ENCODE measurements around the gene OR8H1. TPM values are rescaled to one million over a fixed set of nuclear protein-coding genes. Genes with fewer than 3 reads are reported as not detected.

Gene OR8H1
- total RNA-seq, 1 donor from 2014 or later: not detected

GRCh38 chr11:56307836-56308235, 15.8 kb upstream of the OR8H1 start:
- no peak overlapping the region for H3K27ac Mint-ChIP-seq (ENCODE audit: unreplicated experiment)
- peaks cover 2% of the 10 kb centered on the region for H3K9me3 Mint-ChIP-seq (ENCODE audit: unreplicated experiment)
- H3K4me3 Mint-ChIP-seq (ENCODE audit: unreplicated experiment): no peak overlapping the region
- no peaks in the 10 kb centered on the region for H3K36me3 Mint-ChIP-seq (ENCODE audit: unreplicated experiment)
- no peaks in the 10 kb centered on the region for H3K27me3 Mint-ChIP-seq (ENCODE audit: unreplicated experiment)
- DNase-seq: no peak
- H3K4me1 Mint-ChIP-seq (ENCODE audit: low read depth, unreplicated experiment): no peaks in the 10 kb centered on the region
- TF ChIP-seq CTCF (IDR thresholded peaks at IDR 0.05; ENCODE audit: partially characterized antibody, unreplicated experiment): no peak

- DNase-seq: no peak
- Mint-ChIP-seq H3K4me1 (ENCODE audit: low read depth, unreplicated experiment) (no peaks in the 10 kb centered on the region), H3K36me3 (ENCODE audit: unreplicated experiment) (no peaks in the 10 kb centered on the region), H3K9me3 (ENCODE audit: unreplicated experiment) (no peaks in the 10 kb centered on the region), H3K27ac (ENCODE audit: unreplicated experiment) (no peak overlapping the region), H3K4me3 (ENCODE audit: unreplicated experiment) (no peak overlapping the region), H3K27me3 (ENCODE audit: unreplicated experiment) (no peaks in the 10 kb centered on the region)
- TF ChIP-seq CTCF (IDR thresholded peaks at IDR 0.05; ENCODE audit: partially characterized antibody, unreplicated experiment): no peak
Measured at GRCh38 chr11:56296898-56297297, 4.8 kb upstream of the OR8H1 start.

- TF ChIP-seq CTCF (IDR thresholded peaks at IDR 0.05; ENCODE audit: partially characterized antibody, unreplicated experiment): no peak
- Mint-ChIP-seq H3K36me3 (ENCODE audit: unreplicated experiment) (no peaks in the 10 kb centered on the region), H3K4me1 (ENCODE audit: low read depth, unreplicated experiment) (no peaks in the 10 kb centered on the region), H3K27me3 (ENCODE audit: unreplicated experiment) (no peaks in the 10 kb centered on the region), H3K4me3 (ENCODE audit: unreplicated experiment) (no peak within 1 kb of the TSS), H3K27ac (ENCODE audit: unreplicated experiment) (no peak within 1 kb of the TSS), H3K9me3 (ENCODE audit: unreplicated experiment) (peaks cover 2% of the 10 kb centered on the region)
- no peak for DNase-seq
Measured at GRCh38 chr11:56273854-56274253, 18.2 kb downstream of the OR8H1 start, which contains the start of gene OR5T1. Gene OR5T1 (plus strand): TSS chr11:56274154. CDS start chr11:56275639, 1,485 bp downstream.

GRCh38 chr11:56271092-56271491, 21.0 kb downstream of the OR8H1 start:
- DNase-seq: no peak
- no peak overlapping the region for H3K4me3 Mint-ChIP-seq (ENCODE audit: unreplicated experiment)
- no peaks in the 10 kb centered on the region for H3K36me3 Mint-ChIP-seq (ENCODE audit: unreplicated experiment)

GRCh38 chr11:56251954-56252353, 40.1 kb downstream of the OR8H1 start, which contains the start of gene OR5T3:
Gene OR5T3 (plus strand): TSS chr11:56252254. CDS start chr11:56252254, 0 bp downstream.
- DNase-seq: no peak
- no peak within 1 kb of the TSS for H3K4me3 Mint-ChIP-seq (ENCODE audit: unreplicated experiment)
- no peaks in the 10 kb centered on the region for H3K9me3 Mint-ChIP-seq (ENCODE audit: unreplicated experiment)
- H3K27me3 Mint-ChIP-seq (ENCODE audit: unreplicated experiment): no peaks in the 10 kb centered on the region
- no peak for TF ChIP-seq CTCF (IDR thresholded peaks at IDR 0.05; ENCODE audit: partially characterized antibody, unreplicated experiment)
- no peaks in the 10 kb centered on the region for H3K4me1 Mint-ChIP-seq (ENCODE audit: low read depth, unreplicated experiment)
- H3K27ac Mint-ChIP-seq (ENCODE audit: unreplicated experiment): no peak within 1 kb of the TSS
- H3K36me3 Mint-ChIP-seq (ENCODE audit: unreplicated experiment): no peaks in the 10 kb centered on the region

More at GRCh38 chr11:56271092-56271491, 21.0 kb downstream of the OR8H1 start:
- Mint-ChIP-seq H3K9me3 (ENCODE audit: unreplicated experiment) (peaks cover 2% of the 10 kb centered on the region), H3K27me3 (ENCODE audit: unreplicated experiment) (no peaks in the 10 kb centered on the region), H3K27ac (ENCODE audit: unreplicated experiment) (no peak overlapping the region), H3K4me1 (ENCODE audit: low read depth, unreplicated experiment) (no peaks in the 10 kb centered on the region)
- TF ChIP-seq CTCF (IDR thresholded peaks at IDR 0.05; ENCODE audit: partially characterized antibody, unreplicated experiment): no peak

Other genes starting within 250 kb of the OR8H1 start
- not detected for gene OR8I2, start 198.9 kb downstream of the OR8H1 start, total RNA-seq (ENCODE audit: unreplicated experiment)
- gene OR8H2, start 188.6 kb downstream of the OR8H1 start, total RNA-seq (ENCODE audit: unreplicated experiment): not detected
- gene OR8H3, start 169.9 kb downstream of the OR8H1 start, total RNA-seq (ENCODE audit: unreplicated experiment): not detected
- gene OR8J3, start 152.1 kb downstream of the OR8H1 start, total RNA-seq (ENCODE audit: unreplicated experiment): not detected
- not detected for gene OR8K5, start 131.9 kb downstream of the OR8H1 start, total RNA-seq (ENCODE audit: unreplicated experiment)
- gene OR5J2, start 115.6 kb downstream of the OR8H1 start, total RNA-seq (ENCODE audit: unreplicated experiment): not detected
- not detected for gene OR5T2, start 58.0 kb downstream of the OR8H1 start, total RNA-seq (ENCODE audit: unreplicated experiment)
- gene OR5T3, start 40.0 kb downstream of the OR8H1 start, total RNA-seq (ENCODE audit: unreplicated experiment): not detected
- gene OR5T1, start 18.1 kb downstream of the OR8H1 start, total RNA-seq (ENCODE audit: unreplicated experiment): not detected
- not detected for gene OR8K3, start 22.9 kb upstream of the OR8H1 start, total RNA-seq (ENCODE audit: unreplicated experiment)
- gene OR8K1, start 53.8 kb upstream of the OR8H1 start, total RNA-seq (ENCODE audit: unreplicated experiment): not detected
- not detected for gene OR8J1, start 62.0 kb upstream of the OR8H1 start, total RNA-seq (ENCODE audit: unreplicated experiment)
- gene OR8U1, start 83.4 kb upstream of the OR8H1 start, total RNA-seq (ENCODE audit: unreplicated experiment): not detected
- not detected for gene OR5AL1, start 120.4 kb upstream of the OR8H1 start, total RNA-seq (ENCODE audit: unreplicated experiment)
- gene OR5M3, start 181.1 kb upstream of the OR8H1 start, total RNA-seq (ENCODE audit: unreplicated experiment): not detected
- gene OR5M8, start 199.1 kb upstream of the OR8H1 start, total RNA-seq (ENCODE audit: unreplicated experiment): not detected

All from glutamatergic neuron (in vitro differentiated cells).